Erythroblast (primary cell): Measurements from ENCODE around the gene DOCK3.

ENCODE experiments used
- DNase-seq, 2 experiments: peaks; one replicate each; lab custom pipeline; 2025; lab: John Stamatoyannopoulos, UW
- GATA1 ChIP-seq: IDR thresholded peaks from 2 replicates; pipeline ENCODE4 v1.6.1; 2011; ENCODE audit warnings: low read depth, mild to moderate bottlenecking, control low read depth, low read length, moderate library complexity
- POLR2A ChIP-seq: IDR thresholded peaks from 2 replicates; pipeline ENCODE4 v1.6.1; 2011; ENCODE audit warnings: mild to moderate bottlenecking, low read length

The DOCK3 gene

GRCh38 chr3:50986726-50987125, 312.0 kb downstream of the DOCK3 start:
- DNase-seq, result no peak
- TF ChIP-seq GATA1 (no peak), POLR2A (no peak)

GRCh38 chr3:50994537-50994936, 319.8 kb downstream of the DOCK3 start:
- no peak for DNase-seq
- no peak for TF ChIP-seq POLR2A
- no peak for TF ChIP-seq GATA1

GRCh38 chr3:50995085-50995824, 320.5 kb downstream of the DOCK3 start:
- no peak for TF ChIP-seq GATA1
- TF ChIP-seq POLR2A, result no peak
- no peak for DNase-seq

- no peak for DNase-seq
- TF ChIP-seq POLR2A (no peak), GATA1 (no peak)
Observed at GRCh38 chr3:51002495-51002894, 327.8 kb downstream of the DOCK3 start.

GRCh38 chr3:51004235-51004634, 329.5 kb downstream of the DOCK3 start:
- no peak for DNase-seq
- TF ChIP-seq GATA1, result no peak

GRCh38 chr3:51024121-51024520, 349.4 kb downstream of the DOCK3 start:
- DNase-seq, result no peak
- TF ChIP-seq GATA1, result no peak

GRCh38 chr3:51024765-51025632, 350.3 kb downstream of the DOCK3 start:
- TF ChIP-seq GATA1, result no peak
- TF ChIP-seq POLR2A, result no peak
- DNase-seq, result peak; percentile 9 to 10

- no peak for TF ChIP-seq POLR2A
- no peak for TF ChIP-seq GATA1
- no peak for DNase-seq
Observed at GRCh38 chr3:51031666-51032065, 356.9 kb downstream of the DOCK3 start.

GRCh38 chr3:51035630-51036029, 360.9 kb downstream of the DOCK3 start:
- TF ChIP-seq GATA1 (no peak), POLR2A (no peak)

GRCh38 chr3:51044982-51045381, 370.3 kb downstream of the DOCK3 start:
- no peak for DNase-seq
- TF ChIP-seq POLR2A, result no peak
- TF ChIP-seq GATA1, result no peak

More at GRCh38 chr3:51035630-51036029, 360.9 kb downstream of the DOCK3 start:
- no peak for DNase-seq

- no peak for TF ChIP-seq GATA1
- no peak for TF ChIP-seq POLR2A
- no peak for DNase-seq
Observed at GRCh38 chr3:51052562-51052961, 377.8 kb downstream of the DOCK3 start.

- no peak for DNase-seq
Observed at GRCh38 chr3:51057121-51057520, 382.4 kb downstream of the DOCK3 start.

GRCh38 chr3:51063053-51063452, 388.3 kb downstream of the DOCK3 start:
- no peak for DNase-seq
- TF ChIP-seq GATA1 (no peak), POLR2A (no peak)

More at GRCh38 chr3:51057121-51057520, 382.4 kb downstream of the DOCK3 start:
- TF ChIP-seq POLR2A (no peak), GATA1 (no peak)

- no peak for DNase-seq
- no peak for TF ChIP-seq GATA1
- TF ChIP-seq POLR2A, result no peak
Observed at GRCh38 chr3:51075221-51075775, 400.6 kb downstream of the DOCK3 start.
